ENCODE measurements around the gene DRC7. TPM values are rescaled to one million over a fixed set of nuclear protein-coding genes. Genes with fewer than 3 reads are reported as not detected.

The DRC7 gene
- total and polyA plus RNA-seq, 9 of the 15 experiments (the other 6 are each of a cell fraction or from before 2014, with no cell fraction given): 0.04 to 0.33 (median 0.12) TPM; not detected in 3

- H3K9me1 ChIP-seq (ENCODE audit: control insufficient read depth, insufficient read depth, low read length): no peaks in the 10 kb centered on the region
- FAIRE-seq (no peak), ATAC-seq (no peak), DNase-seq (ENCODE audit: extremely low read depth in 1 of 4, low spot score in 3 of 4) (no peak)
- no peak overlapping the region for H3K9ac ChIP-seq (ENCODE audit: insufficient read depth in 1 of 2, low read depth in 2 of 2, low read length in 2 of 2)
- BruUV-seq (replicated peaks): no TSS peak
- H3K27me3 ChIP-seq (ENCODE audit: control insufficient read depth in 2 of 2, insufficient read depth in 2 of 2, low read length in 2 of 2): peaks cover 7 to 34% of the 10 kb centered on the region in 2 experiments; a peak in 4 of 5 replicates
- no peaks in the 10 kb centered on the region for H3K36me3 ChIP-seq (ENCODE audit: control insufficient read depth, insufficient read depth, low read length)
- no peaks in the 10 kb centered on the region for H3K9me3 ChIP-seq (replicated peaks; ENCODE audit: control insufficient read depth, insufficient read depth, low read depth, low read length)
- WGBS (ENCODE audit: insufficient coverage, low coverage, missing lambda C conversion rate): 29% methylated on average over 8 of the region's 8 CpGs
- POLR2A ChIA-PET: no interaction called here
- in situ Hi-C loops (cut with MboI) (no loop called here), intact Hi-C loops (cut with micrococcal nuclease) (no loop called here)
- H4K20me1 ChIP-seq (replicated peaks; ENCODE audit: control insufficient read depth, insufficient read depth, low read length): no peaks in the 10 kb centered on the region
- no peak for TF ChIP-seq ETS1 (conservative IDR thresholded peaks at IDR 0.05; ENCODE audit: control insufficient read depth, low read depth, low read length)
- TF ChIP-seq ZBTB5 (IDR thresholded peaks at IDR 0.05): no peak
- TF ChIP-seq NFXL1 (CRISPR knock-in tag; IDR thresholded peaks at IDR 0.05): no peak
- TF ChIP-seq ZNF224 (CRISPR knock-in tag; IDR thresholded peaks at IDR 0.05): no peak
- TF ChIP-seq TAF1 (IDR thresholded peaks at IDR 0.05; ENCODE audit: control insufficient read depth, extremely low read depth, insufficient read depth, low read length, severe bottlenecking): no peak
- no peak for TF ChIP-seq ARID4B (CRISPR knock-in tag; IDR thresholded peaks at IDR 0.05)
- no peak for TF ChIP-seq MYNN (IDR thresholded peaks at IDR 0.05)
- TF ChIP-seq MYNN (CRISPR knock-in tag; IDR thresholded peaks at IDR 0.05): no peak
- H3K79me2 ChIP-seq (ENCODE audit: control insufficient read depth, insufficient read depth, low read length): no peaks in the 10 kb centered on the region
- H3K4me1 ChIP-seq (replicated peaks in 1 of 2; ENCODE audit: control insufficient read depth in 2 of 2, insufficient read depth in 2 of 2, low read length in 2 of 2): peaks cover 6 to 16% of the 10 kb centered on the region in 2 experiments; a peak in 4 of 5 replicates
- no peak overlapping the region for H2AFZ ChIP-seq (ENCODE audit: low read depth, low read length)
- H3K4me2 ChIP-seq (ENCODE audit: insufficient read depth, low read length): no peak overlapping the region
- no peak overlapping the region for H3K4me3 ChIP-seq
- no peak overlapping the region for H3K27ac ChIP-seq (ENCODE audit: extremely low read depth, low read depth, low read length)
- CTCF ChIA-PET (ENCODE audit: low intra/inter-chr PET ratio): no interaction called here
These were observed 19.0 kb downstream of the DRC7 start for GRCh38 chr16:57713596-57713995.
